8988T (cell line): ENCODE results near the gene FAP.
A peak's percentile ranks its signal among the peaks of the same experiment; 100 is the strongest.

Experiments
- DNase-seq: peaks from one replicate; pipeline ENCODE4 v3.0.0; 2011

Gene FAP, protein sequence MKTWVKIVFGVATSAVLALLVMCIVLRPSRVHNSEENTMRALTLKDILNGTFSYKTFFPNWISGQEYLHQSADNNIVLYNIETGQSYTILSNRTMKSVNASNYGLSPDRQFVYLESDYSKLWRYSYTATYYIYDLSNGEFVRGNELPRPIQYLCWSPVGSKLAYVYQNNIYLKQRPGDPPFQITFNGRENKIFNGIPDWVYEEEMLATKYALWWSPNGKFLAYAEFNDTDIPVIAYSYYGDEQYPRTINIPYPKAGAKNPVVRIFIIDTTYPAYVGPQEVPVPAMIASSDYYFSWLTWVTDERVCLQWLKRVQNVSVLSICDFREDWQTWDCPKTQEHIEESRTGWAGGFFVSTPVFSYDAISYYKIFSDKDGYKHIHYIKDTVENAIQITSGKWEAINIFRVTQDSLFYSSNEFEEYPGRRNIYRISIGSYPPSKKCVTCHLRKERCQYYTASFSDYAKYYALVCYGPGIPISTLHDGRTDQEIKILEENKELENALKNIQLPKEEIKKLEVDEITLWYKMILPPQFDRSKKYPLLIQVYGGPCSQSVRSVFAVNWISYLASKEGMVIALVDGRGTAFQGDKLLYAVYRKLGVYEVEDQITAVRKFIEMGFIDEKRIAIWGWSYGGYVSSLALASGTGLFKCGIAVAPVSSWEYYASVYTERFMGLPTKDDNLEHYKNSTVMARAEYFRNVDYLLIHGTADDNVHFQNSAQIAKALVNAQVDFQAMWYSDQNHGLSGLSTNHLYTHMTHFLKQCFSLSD

GRCh38 chr2:162243294-162243693 lies at the start of gene FAP:
TSS of gene FAP (minus strand) at chr2:162243445. CDS start at chr2:162243327, 118 bp downstream.
- no peak for DNase-seq

DNA sequence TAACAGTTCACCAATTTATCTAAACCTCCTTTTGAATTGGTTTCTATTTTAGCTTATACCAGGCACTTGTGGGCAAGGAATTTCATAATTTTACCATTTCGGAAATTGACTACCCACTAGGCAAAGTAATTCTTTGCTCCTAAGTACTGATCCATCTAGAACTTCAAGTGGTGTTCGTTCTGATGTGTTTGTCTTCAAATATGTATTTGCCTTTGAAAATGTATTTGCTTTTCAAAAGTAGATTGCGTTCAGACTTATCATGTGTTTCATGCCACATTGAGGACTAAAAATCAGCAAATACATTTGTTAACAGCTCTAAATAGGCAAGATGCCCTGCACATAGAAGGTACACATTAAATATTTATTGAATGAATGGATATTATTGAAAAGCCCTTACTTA lies 48.5 kb upstream of the FAP start:
- DNase-seq = no peak

DNA sequence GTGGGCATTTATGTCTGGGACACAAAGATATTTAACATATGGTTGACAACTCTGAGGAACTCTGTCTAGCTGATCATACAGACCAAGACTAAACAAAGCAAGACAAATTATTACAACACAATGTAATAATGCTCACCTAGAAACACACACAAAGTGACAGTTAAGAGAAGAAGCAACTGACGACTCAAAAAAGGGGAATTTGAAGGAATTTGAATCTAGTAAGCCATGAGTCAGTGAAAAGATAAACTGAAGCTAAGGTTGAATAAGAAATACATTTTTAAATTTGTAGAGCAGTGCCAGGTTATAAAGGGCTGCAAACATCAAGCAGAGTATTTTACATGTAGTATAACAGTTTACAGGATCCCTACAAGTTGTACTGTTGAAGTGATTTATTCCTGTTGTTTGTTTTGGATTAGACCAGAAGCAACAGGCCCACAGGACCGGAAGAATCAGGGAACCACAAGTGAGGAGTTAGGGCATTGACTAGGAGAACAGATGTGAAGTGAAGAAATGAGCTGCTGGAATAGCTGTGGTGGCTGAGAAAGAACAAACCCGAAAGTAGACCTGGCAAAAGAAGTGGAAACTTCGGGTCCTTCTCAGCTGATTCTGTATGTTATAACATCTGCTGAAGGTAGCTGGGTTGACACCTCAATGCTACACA lies 39.6 kb upstream of the FAP start:
- DNase-seq = no peak

DNA sequence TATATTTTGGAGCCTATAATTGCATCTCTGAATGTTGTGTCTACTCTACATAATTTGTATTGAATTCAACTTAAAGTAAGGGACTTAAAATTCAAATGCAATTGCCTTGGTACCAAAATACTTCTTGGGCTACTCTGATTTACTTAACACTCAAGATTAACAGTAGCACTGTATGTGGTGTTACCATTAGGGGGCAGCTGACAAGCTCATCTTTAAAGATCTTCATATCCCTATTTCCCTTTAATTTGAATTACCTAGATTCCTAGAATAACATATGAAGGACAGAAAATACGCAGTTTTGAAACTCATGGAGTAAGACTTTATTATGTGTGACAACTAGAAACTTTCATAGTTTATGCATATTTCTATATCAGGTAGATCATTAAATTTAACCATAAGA lies 37.4 kb upstream of the FAP start:
- no peak for DNase-seq

DNA sequence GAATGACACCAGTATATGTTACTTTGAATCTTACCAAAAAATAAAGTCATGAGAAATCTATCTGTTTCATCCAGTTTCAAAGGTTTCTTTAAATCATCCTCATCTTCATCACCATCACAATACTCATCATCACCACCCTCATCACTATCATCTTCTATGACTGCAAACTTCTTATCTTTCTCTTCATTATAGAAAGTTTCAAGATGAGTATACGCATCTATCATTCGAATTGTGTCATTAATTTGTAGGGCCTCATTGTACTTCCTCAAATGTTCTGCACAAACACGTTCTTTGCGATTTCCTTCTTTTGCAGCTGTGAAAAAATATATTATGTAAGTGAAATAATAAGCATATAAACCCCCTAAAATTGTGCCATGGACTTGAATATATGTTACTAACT lies 34.1 kb upstream of the FAP start:
- DNase-seq = no peak

- DNase-seq = no peak
These were observed 24.8 kb upstream of the FAP start for GRCh38 chr2:162267996-162268395.

DNA sequence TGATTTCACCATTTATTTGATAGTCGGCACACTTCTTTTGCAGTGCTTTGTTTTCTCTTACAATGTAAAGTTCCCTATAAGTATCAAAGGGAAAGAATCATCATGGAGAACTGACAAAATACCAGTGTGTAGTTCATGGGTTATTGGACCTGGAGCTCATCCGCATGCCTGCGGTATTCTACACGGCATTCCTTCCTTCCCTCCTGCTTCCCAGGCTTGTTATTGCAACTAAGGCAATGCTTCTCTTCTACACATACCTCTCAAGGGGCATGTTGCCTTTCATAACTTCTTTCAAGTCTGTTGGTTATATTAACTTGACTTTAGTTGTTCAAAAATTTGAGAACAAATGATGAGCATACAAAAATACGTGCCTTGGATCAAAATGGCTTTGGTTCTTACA lies 24.3 kb upstream of the FAP start:
- DNase-seq = no peak

- no peak for DNase-seq
These were observed 23.2 kb upstream of the FAP start for GRCh38 chr2:162266460-162266760.

GRCh38 chr2:162265666-162266459 lies 22.6 kb upstream of the FAP start:
- DNase-seq = no peak

DNA sequence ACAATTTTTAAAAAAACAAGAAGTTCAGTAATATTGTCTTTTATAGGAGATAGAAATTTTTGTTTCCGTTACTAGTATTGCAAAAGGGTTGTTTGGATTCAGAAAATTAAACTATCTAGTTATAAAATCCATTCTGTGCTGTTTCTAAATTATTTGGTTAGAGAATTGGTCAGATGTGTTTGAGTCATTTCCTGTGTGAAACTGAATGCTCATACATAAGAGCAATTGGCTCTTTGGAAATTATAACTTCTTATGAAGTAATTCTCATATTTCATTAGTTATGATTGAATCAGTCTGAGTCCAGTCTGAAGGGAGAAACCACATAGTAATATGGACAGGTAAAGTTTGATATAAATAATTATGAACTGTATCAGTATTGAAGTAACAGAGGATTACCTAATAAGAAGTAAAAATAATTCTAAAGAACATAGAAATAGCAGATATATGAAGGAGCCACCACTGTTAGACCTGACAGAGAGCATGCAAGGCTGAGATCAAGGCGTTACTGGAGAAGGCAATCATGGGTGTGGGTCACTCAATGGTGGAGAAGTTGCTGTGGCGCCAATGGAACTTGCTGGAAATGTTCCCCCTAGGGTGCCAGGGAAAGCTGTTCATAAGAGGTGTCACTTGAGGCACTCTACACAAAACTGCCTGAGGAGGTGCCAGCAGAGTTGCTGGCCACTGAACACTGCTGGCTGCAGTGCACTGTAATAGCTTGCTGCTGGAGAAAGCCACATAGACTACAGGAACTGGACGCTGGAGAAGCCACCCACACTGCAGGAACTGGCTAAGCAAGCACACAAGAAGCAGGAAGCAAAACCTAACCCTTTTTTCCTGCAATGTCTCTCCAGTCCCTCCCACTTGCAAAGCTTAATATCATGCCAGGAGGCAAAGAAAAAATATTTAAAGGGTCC lies 18.0 kb upstream of the FAP start:
- no peak for DNase-seq

- DNase-seq = no peak
These were observed 15.4 kb upstream of the FAP start for GRCh38 chr2:162258686-162259085.

GRCh38 chr2:162258169-162258568 lies 14.9 kb upstream of the FAP start:
- DNase-seq = no peak

- DNase-seq = no peak
These were observed 14.2 kb upstream of the FAP start for GRCh38 chr2:162257425-162257824.

DNA sequence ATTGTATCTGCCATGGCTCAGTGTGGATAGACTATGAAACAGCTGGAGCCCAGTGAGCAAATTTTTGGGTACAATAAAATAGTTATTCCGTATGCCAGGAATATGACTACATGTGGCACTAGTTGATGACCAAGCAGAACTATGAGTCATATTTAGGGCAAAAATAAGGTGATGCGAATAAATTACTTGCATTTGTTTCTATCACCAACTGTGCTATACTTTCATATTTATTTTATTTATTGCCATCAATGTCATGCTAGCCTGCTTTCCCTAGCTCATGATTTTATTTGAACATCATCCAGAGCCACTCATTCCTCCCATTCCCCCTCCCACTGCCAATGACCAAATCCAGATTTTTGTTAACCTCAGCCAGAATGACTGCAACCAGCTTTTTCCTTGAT lies 13.3 kb upstream of the FAP start:
- no peak for DNase-seq

DNA sequence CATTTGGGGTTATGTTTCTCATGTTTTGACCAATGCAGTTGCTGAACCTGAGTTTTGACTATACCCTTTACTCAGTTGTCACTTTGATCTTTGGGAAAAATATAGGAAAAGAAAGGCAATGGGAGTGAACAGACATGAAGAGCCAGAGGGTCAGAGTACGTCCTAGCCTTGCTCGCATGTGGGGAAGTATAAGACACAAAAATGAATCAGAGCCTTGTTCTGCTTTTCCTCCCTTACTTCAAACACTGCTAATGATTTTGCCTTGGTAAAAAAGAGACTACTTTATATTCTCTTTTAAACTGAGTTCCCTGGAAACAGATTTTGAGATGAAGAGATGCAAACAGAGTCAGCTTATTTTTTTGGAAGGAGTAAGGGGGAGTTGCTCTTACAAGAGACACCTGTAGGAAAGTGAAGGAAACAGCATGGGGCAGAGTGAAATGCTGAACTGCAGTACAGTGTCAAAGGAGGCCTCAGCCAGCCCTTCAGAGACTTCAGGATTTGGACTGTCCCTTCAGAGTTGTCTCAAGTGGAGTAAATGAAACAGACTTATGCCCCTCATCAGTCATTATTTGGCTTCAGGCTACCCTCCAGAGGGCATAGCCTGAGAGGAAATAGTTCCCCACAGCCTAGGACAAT lies 11.1 kb upstream of the FAP start:
- DNase-seq = no peak

DNA sequence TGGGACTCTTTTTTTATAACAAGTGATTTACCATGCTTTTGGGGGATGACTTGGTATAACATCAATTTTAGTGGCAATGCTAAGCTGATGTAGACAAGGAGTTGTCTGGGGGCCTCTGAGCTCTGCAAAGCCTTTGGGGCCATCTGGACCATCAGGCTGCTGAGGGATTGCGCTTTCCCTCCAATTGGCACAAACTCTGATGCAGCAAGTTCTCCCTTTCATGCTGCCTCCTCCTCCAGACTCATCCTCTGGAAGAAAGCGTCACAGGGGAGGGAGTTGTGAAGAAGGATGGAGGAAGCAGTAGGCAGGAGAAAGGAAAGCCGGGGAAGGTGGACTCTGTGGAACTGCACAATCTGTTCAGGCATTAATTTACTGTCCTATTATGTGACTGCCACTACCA lies 10.2 kb upstream of the FAP start:
- DNase-seq = no peak

GRCh38 chr2:162252153-162252552 lies 8.9 kb upstream of the FAP start:
- DNase-seq = no peak

DNA sequence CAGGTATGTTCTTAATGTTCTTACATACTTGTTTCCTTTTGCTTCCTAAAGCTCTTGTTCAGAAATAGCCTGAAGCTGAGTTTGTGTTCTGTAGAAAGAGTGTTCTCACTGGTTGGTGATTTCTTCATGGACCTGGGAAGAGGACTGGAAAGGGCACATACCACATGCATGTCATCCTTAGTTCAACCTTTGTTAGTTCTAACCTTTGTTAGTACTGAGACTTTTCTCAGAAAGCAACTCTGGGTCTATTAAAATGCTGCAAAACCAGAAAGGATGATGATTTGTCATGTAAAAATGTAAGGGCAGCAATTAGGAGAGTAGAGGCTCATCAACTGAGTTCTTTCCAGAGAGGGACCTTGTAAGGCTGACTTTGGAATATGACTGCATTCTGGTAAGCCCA lies 2.5 kb upstream of the FAP start:
- no peak for DNase-seq

GRCh38 chr2:162245061-162245460 lies 1.8 kb upstream of the FAP start:
- DNase-seq = no peak

GRCh38 chr2:162244541-162245031 lies 1.3 kb upstream of the FAP start:
- DNase-seq = peak; percentile 15

DNA sequence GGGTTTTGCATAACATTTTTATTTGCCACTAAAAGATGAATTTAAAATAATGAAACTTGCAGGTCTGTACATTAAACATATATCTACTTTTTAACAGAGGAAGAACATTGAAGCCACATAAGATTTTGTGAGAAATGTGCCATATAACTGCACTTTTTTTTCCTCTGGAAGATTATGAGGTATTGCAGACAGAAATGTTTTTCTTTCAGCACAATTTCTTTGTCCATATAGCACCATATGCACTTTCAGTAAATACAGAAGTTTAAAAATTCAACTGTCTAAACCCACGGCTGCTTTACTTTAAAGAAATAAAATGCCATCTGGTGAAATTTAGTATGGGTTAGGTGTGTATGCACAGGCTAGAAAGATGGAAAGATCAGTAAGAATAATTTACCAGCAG lies 470 bp upstream of the FAP start:
- no peak for DNase-seq
